HG03103 (cell line): ENCODE results near the gene ERCC5.
A peak's percentile ranks its signal among the peaks of the same experiment; 100 is the strongest.

Experiments
- ATAC-seq: cut with Tn5 transposase; IDR thresholded peaks from one replicate; pipeline ENCODE4 v1.9.1; 2021; ENCODE audit warnings: low read depth; ENCODE audit not compliant: unreplicated experiment

The ERCC5 gene

GRCh38 chr13:102845630-102846260 is at the start of gene ERCC5:
TSS of gene ERCC5 (plus strand) at chr13:102846032. CDS start at chr13:102846267, 235 bp downstream.
- ATAC-seq, result peak; percentile 75

DNA sequence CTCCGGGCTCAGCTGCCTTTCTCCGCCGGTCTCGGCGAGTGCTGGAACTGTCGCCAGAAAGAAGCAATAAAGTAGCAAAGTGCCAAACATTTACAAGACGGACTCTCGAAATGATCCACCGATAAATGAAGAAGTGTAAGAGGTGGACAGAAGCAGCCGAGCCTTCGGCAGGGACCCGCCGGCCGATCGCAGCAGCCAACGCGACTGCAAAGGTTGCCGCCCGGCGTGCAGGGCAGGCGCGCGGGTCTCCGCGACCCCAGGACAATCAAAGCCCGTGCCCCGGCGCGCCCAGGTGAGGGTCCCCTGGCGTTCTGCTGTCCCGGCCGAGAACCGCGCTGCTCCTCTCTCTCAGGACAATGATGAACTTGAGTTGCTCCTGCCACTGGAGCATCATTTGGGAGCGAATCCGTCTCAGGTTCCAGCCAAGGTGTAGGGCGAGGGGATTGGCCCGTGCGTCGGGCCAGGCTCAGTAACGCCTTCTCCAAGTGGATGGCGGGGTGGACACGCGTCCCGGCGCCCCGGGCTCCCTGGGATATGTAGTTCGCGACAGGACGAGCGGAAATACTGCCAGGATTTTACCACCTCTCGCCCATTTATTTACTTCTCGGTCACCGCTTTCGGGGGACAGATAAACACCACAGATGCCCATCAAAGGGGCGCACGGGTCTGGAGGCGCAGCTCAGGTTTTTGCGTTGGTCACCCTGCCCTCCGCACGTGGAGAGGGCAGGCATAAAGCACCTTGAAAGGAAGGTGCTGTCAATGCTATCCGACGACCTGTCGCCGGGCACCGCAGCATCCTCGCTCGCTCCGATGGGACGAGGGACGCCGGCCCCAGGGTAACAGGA is 47.0 kb upstream of the ERCC5 start, which contains the start of the genes BIVM and POGLUT2:
TSS of gene BIVM (plus strand) at position 539 of the 845 bp plus-strand sequence. CDS start 8,149 bp downstream, outside the sequence.
TSS of gene POGLUT2 (minus strand) at position 396 of the 845 bp plus-strand sequence. CDS start at position 90, 306 bp downstream.
- peak; percentile 80 for ATAC-seq

DNA sequence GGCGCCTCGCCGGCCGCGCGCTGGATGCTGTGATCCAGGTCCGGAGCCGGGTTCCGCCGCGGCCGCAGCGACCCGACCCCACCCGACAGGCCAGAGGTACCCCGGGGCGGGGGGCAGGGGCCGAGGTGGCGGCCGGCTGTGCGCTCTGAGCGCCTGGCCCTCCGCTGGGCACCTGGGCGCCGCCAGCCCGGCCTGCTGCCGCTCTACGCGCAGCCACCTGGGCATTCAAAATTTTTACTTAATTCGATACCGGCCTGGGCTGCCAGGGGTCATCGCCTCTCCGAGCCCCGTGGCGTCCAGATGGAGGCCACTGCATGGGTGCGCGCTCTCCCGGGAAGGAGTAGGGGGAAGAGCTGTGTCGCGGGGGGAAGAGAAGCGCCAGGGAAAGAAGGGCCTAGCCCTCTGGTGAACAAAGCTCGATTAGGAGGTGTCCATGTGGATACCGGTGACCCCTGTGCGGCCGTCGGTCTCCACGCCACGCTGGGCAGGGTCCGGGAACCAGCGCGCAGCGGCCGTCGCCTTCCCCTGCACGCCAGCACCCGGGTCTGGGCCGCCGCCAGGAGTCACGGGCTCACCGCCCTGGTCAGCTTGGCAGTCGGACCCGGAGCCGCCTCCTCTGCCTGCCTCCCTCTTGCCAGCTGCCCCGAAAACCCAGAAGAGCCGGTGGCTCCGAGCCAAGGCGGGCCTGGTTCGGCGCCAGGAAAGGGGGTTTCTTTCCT is 46.2 kb upstream of the ERCC5 start:
- peak; percentile 2 for ATAC-seq

DNA sequence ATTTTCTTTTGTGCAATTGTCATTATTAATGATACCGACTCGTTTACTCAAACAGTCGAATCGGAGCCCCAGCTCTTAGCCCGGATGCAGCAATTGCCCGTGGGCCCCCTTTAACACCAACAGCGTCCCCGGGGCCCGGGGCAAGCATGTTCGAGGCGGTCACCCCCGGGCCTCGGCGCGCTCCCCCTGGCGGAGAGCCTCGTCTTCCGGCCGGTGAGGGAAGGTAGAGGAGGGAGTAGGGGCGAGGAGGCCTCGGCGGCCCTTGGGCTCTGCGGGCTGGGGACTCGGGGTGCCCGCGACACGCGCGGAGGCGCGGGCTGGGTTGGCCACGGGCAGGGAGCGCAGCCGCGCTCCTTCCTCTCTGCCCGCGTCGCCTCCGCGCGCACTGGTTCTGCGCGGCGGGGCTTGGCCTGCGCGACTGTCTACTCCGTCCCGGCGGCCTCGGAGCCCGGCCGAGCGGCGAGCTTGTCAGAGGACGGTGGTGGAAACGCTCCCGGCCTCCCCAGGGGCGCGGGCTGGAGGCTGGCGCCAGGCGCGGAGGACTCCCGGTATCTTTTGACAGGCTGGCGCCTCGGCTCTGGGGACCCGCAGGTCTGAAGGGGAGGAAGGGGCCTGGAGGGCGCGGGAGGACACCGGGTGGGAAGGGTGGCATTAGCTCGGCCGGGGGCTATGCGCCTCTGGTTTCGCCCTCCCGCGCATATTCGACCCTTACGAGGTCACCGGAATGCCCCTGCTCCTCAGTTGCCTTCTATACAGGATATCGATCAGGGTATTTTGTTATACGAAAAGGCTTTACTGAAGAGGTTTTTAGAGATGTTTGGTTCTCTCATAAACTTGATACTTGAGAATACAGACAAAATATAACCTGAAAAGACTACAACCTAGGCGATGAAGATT is 45.4 kb upstream of the ERCC5 start:
- ATAC-seq, result peak; percentile 66

GRCh38 chr13:102805680-102806079 is 40.2 kb upstream of the ERCC5 start:
- no peak for ATAC-seq

DNA sequence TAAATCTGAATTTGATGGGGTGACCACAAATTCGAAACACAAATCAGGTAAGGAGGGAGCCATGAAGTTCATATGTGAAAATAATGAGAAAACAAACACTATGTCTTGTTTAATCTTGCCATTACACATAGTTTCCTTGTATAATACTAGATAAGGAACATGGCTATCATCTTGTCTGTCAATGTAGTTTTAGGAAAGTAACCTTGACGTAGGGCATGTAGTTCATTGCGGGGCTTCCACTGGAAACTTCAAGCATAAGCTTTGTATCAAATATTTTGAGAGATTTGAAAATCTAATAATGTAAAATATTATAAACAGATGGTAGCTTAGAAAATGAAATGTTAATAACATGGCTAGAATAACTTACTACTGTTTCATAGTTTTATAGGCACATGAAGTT is 38.1 kb upstream of the ERCC5 start:
- no peak for ATAC-seq

- ATAC-seq, result no peak
Measured at GRCh38 chr13:102812611-102813287, 33.1 kb upstream of the ERCC5 start.

DNA sequence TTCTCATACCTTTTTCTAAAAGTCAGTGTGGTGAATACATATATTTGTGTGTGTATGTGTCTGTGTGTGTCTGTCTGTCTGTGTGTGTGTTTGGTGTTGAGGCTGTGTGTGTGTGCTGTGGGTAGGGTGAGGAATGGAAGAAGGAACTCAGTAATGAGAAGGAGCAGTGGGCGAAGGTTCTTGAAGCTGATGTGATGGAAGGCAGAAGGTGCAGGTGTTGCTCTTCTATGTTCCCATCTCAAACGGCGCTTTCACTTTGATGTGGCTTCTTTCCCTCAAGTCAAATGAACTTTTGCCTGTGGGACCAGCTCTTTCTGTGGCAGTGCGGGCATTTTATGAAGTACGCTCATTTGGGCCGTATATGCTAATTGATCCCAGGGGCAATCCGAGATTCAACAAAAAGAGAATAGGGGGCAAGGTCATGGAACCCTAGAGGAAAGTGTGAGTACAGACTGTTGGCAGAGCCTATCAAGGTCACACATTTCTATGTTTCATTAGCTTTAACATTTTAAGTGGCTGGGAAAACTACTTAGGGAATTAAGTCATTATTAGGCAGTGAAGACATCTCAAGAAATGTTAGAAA is 31.7 kb upstream of the ERCC5 start:
- no peak for ATAC-seq

DNA sequence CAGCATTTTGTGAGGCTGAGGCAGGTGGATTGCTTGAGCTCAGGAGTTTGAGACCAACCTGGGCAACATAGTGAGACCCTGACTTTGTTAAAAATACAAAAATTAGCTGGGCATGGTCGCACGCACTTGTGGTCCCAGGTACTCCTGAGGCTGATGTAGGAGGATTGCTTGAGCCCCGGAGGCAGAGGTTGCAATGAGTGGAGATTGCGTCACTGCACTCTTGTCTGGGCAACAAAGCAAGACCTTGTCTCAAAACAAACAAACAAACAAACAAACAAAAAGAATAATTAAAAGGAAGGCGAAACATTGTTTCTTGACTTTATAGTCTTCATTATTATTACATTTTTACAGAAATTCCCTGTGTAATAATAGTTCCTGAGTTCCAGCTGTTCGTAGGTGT is 31.0 kb upstream of the ERCC5 start:
- no peak for ATAC-seq

DNA sequence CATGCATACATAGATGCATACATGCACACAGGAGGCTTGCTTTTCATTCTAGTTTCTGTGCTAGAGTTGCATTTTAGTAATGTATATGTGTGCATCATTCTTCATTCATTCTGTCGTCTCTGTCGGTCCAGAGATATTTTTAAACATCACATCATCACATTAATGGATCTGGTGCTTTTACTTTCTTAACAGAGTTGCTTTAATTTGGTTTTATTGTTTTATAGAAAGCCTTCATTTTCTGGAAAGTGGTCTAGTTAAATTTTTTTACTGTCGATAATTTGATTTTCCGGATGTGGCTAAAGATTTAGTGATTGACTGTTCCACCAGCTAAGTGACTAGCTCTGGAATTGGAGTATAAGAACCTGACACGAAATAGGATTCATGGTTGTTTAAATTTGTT is 30.0 kb upstream of the ERCC5 start:
- ATAC-seq, result no peak

DNA sequence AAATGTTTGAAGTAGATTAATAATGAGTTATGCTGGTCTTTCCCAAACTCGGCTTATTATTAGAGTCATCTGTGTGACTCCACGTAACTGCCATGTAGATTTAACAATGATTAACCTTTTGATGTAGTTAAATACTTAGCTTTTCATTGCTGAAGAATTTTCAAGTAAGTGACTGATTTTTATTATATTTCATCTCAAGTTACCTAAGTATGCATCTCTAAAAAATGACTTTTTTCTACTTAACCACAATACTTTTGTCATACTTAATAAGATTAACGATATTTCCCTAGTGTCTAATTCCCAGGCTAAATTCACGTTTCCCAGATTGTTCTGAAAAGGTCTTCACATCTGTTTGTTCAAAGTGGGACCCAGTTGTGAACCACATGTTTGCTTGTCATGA is 29.1 kb upstream of the ERCC5 start:
- no peak for ATAC-seq

DNA sequence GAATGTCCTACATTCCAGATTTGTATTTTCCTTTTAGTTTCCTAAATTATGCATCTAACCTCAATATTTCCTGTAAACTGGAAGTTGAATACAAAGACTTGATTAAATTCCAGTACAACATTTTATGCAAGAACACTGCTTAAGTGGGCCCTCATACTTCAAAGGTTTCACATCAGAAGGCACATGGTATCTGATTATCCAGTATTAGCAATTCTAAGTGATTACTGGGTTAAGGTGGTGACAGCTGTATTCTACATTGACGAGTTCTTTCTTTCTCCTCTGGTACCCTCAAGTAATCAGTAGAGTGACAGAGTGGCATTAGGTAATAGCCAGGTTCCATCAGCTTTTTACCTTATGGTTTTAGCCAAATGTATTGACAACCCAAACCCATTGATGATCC is 28.6 kb upstream of the ERCC5 start:
- ATAC-seq, result no peak

- no peak for ATAC-seq
Measured at GRCh38 chr13:102817907-102818306, 27.9 kb upstream of the ERCC5 start.

DNA sequence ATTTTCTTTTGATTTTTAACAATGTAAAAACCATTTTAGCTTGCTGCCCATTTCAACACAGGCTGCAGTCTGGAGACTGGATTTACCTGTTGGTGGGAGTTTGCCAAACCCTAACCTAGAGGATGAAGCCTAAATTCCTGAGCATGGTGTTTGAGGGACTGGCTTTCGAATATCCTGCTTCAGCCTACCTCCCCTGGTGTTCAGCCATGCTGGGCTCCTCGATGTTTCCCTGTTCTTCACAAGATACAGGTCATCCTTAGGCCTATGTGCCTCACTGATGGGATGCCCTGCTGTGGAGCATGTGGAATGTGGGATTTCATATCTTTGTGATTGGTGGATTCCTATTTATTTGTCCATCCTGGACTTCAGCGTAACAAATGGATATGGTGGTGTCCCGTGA is 20.4 kb upstream of the ERCC5 start:
- no peak for ATAC-seq

GRCh38 chr13:102825921-102826706 is 19.7 kb upstream of the ERCC5 start:
- ATAC-seq, result no peak

GRCh38 chr13:102830646-102831045 is 15.2 kb upstream of the ERCC5 start:
- ATAC-seq, result no peak

- no peak for ATAC-seq
Measured at GRCh38 chr13:102836471-102836870, 9.4 kb upstream of the ERCC5 start.

GRCh38 chr13:102838273-102838672 is 7.6 kb upstream of the ERCC5 start:
- ATAC-seq, result no peak
